MCF 10A (cell line): ENCODE measurements around the gene JAK3. TPM values are rescaled to one million over a fixed set of nuclear protein-coding genes. Genes with fewer than 3 reads are reported as not detected.

Experiments
- BruUV-seq: library from RNA; stranded (reverse); fragments of 400-500 nt; replicated peaks from 2 replicates; lab custom pipeline; 2021; lab: Mats Ljungman, UMichigan
- CTCF ChIA-PET: fragments of 300-600 bp; sonication (Branson Sonifier 250); formaldehyde crosslinking; extraction: SDS; loops from one replicate; lab custom pipeline; 2021; ENCODE audit warnings: antibody characterized with exemption, inconsistent platforms; lab: Yijun Ruan, JAX
- POLR2A ChIA-PET: fragments of 300-600, 350-650 bp; sonication (Branson Sonifier 250); formaldehyde crosslinking; extraction: SDS; loops from one replicate; lab custom pipeline; 2020; ENCODE audit warnings: antibody characterized with exemption, inconsistent platforms; lab: Yijun Ruan, JAX
- DNase-seq: peaks from one replicate; pipeline ENCODE4 v3.0.0-alpha.2; 2018; ENCODE audit not compliant: unreplicated experiment
- H3K27ac Mint-ChIP-seq: one replicate; pipeline ENCODE4 v1.8.0; 2022; ENCODE audit warnings: mild to moderate bottlenecking, low read depth, mixed read lengths; ENCODE audit not compliant: unreplicated experiment
- H3K27me3 Mint-ChIP-seq: one replicate; pipeline ENCODE4 v1.8.0; 2022; ENCODE audit warnings: mixed read lengths; ENCODE audit not compliant: insufficient read depth, unreplicated experiment
- H3K36me3 Mint-ChIP-seq: one replicate; pipeline ENCODE4 v1.8.0; 2022; ENCODE audit warnings: mild to moderate bottlenecking, moderate library complexity, mixed read lengths; ENCODE audit not compliant: insufficient read depth, unreplicated experiment
- H3K4me1 Mint-ChIP-seq: one replicate; pipeline ENCODE4 v1.8.0; 2022; ENCODE audit warnings: mixed read lengths; ENCODE audit not compliant: insufficient read depth, unreplicated experiment
- H3K4me3 Mint-ChIP-seq: one replicate; pipeline ENCODE4 v1.8.0; 2022; ENCODE audit warnings: mild to moderate bottlenecking, moderate library complexity, mixed read lengths; ENCODE audit not compliant: unreplicated experiment
- H3K9me3 Mint-ChIP-seq: one replicate; pipeline ENCODE4 v1.8.0; 2022; ENCODE audit warnings: mixed read lengths; ENCODE audit not compliant: unreplicated experiment
- CTCF ChIP-seq: fragments of 200-600 bp; IDR thresholded peaks from one replicate; pipeline ENCODE4 v1.8.0; 2022; ENCODE audit warnings: antibody characterized with exemption, mild to moderate bottlenecking; ENCODE audit not compliant: unreplicated experiment
- intact Hi-C: fragments of 100-400 bp; cut with micrococcal nuclease; formaldehyde crosslinking; loops from 2 replicates; pipeline ENCODE4 v1.14.1; 2022
- total RNA-seq: library from RNA; stranded (reverse); gene quantifications from 2 replicates; pipeline ENCODE4 v1.2.3, GENCODE V29; 2022

The JAK3 gene
- total RNA-seq, 1 experiment from 2014 or later = not detected

GRCh38 chr19:17832443-17833208 lies 15.2 kb downstream of the JAK3 start:
- no peaks in the 10 kb centered on the region for H3K36me3 Mint-ChIP-seq
- H3K4me3 Mint-ChIP-seq = no peak overlapping the region
- no peaks in the 10 kb centered on the region for H3K27me3 Mint-ChIP-seq
- no peak overlapping the region for H3K27ac Mint-ChIP-seq
- intact Hi-C loops = no loop called here
- H3K4me1 Mint-ChIP-seq = peaks cover 6% of the 10 kb centered on the region
- no TSS peak for BruUV-seq
- ChIA-PET CTCF (interaction anchor here (0.6 to 1.1 kb wide), 2 partner anchors 259 to 437 kb away, joined by 3 to 4 read pairs; no protein-coding TSS in a partner anchor), POLR2A (interaction anchor here (0.7 kb wide), 1 partner anchor 10 kb away, joined by 4 read pairs; no protein-coding TSS in a partner anchor)
- H3K9me3 Mint-ChIP-seq = no peaks in the 10 kb centered on the region
- no peak for TF ChIP-seq CTCF
- no peak for DNase-seq

- Mint-ChIP-seq H3K27me3 (no peaks in the 10 kb centered on the region), H3K27ac (no peak overlapping the region), H3K4me1 (peaks cover 7% of the 10 kb centered on the region), H3K36me3 (no peaks in the 10 kb centered on the region), H3K9me3 (no peaks in the 10 kb centered on the region), H3K4me3 (no peak overlapping the region)
- DNase-seq = no peak
- ChIA-PET CTCF (no interaction called here), POLR2A (no interaction called here)
- BruUV-seq = no TSS peak
- intact Hi-C loops = no loop called here
- TF ChIP-seq CTCF = no peak
Observed at GRCh38 chr19:17831419-17831888, 16.3 kb downstream of the JAK3 start.

GRCh38 chr19:17830567-17831418 lies 17.0 kb downstream of the JAK3 start:
- no peak for TF ChIP-seq CTCF
- Mint-ChIP-seq H3K27me3 (no peaks in the 10 kb centered on the region), H3K4me3 (no peak overlapping the region), H3K27ac (no peak overlapping the region), H3K36me3 (no peaks in the 10 kb centered on the region), H3K4me1 (peaks cover 7% of the 10 kb centered on the region), H3K9me3 (no peaks in the 10 kb centered on the region)
- ChIA-PET POLR2A (no interaction called here), CTCF (no interaction called here)
- no peak for DNase-seq
- no TSS peak for BruUV-seq
- intact Hi-C loops = no loop called here
